Midbrain (tissue), 1 donor: ENCODE data around the gene EPHA3.
"Not testable (repeated sequence)": the region's sequence is repeated elsewhere in the genome, so short reads cannot be mapped to it uniquely, and the experiment has no call there.

Experiments
- DNase-seq: peaks from one replicate; lab custom pipeline; 2025; lab: John Stamatoyannopoulos, UW

Gene EPHA3

DNA sequence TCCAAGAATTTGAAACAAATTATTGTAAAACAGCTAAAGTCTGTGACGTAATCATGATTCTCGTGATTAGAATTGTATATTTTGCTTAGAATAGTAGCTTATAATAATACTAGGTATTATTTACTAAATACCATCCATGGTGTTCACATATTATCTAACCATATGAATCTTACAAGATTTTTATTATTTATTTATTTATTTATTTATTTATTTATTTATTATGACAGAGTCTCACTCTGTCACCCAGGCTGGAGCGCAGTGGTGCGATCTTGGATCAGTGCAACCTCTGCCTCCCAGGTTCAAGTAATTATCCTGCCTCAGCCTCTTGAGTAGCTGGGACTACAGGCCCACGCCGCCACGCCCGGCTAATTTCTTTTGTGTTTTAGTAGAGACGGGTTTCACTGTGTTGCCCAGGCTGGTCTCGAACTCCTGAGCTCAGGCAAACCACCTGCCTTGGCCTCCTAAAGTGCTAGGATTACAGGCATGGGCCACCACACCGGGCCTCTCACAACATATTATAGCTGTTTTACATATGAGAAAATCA lies 173.5 kb downstream of the EPHA3 start:
- DNase-seq = no peak

DNA sequence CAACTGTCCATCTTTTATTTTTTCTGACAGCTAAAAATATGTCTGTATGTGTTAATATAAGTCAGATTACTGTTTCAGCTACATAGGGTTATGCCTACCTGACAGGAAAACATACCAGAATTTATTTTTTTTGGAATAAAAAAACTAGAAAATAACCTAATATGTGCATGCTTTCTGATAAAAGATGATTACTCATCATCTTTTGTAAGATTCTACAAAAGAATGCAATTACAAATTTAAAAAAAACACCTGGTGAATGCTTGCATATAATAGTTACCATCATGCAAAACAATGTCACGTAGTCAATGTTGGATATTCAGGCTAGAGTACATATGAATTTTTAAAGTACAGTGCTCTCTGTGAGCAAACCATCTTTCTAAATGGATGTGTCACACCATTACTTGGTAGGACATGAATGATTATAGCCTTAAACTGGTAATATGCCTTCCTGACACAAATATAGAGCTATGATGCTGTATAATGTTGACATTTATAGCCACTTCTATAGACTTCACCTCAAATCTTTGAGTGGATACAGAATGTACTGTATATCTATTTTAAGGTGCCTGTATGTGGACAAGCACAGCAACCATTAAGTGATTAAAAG lies 180.6 kb downstream of the EPHA3 start:
- no peak for DNase-seq

DNA sequence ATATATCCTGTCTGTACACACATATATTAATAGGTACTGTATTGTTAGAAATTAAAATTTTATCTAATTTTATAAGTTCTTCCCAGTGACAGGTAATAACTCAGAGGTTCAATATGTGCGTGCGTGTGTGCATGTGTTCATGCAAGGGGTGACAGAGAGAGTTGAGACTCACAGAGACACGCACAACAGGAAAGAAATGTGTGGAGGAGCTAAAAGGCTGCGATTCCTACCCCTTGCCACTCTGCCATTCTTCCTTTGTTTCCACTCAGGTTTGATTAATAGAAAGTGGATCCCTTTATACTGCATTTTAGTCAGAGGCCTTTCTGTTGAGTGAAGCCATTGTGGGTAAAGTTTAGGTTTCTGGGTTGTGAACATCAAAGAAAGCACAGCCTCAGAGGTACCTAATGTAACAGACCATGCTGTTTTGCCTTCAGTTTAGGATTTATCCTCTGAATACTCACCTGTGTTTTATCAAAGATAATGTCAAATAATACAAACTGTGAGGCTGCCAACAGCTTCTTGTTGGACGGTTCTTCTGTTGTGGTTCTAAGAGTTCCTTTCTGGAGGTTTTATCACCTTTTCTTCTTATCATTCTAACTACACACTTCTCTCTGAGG lies 182.3 kb downstream of the EPHA3 start:
- DNase-seq = no peak

DNA sequence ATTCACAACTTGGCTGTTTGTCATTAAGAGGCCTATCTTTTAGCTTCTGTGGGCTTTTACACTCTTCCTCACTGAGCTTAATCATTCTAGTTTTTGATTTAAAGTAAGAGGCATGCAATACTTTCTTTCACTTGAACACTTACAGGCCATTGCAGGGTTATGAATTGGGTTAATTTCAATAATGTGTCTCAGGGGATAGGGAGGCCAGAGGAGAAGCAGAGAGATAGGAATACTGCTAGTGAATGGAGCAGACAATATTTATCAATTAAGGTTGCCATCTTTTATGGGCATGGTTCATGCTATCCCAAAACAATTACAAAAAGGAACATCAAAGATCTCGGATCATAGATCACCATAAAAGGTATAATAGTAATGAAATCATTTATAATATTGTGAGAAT lies 189.8 kb downstream of the EPHA3 start:
- no peak for DNase-seq

- DNase-seq = no peak
Measured at GRCh38 chr3:89300526-89300925, 193.1 kb downstream of the EPHA3 start.

DNA sequence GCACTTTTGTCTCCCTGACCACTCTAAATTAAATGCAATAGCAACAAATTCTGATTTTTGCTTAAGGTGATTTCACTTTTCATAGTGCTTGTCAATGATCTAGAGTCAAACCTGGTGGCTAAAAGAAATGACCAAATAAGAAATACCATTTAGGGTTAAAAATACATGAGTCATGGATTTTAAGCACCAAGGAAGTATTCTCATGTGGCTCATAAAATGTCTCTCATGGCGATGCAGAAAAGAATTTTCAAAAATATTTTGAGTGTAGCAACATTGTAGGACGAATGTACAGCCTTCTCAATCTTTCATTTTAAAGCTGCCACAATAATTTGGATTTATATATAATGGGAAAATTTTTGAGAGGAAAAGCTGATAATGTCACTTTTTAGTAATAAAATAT lies 193.6 kb downstream of the EPHA3 start:
- no peak for DNase-seq

DNA sequence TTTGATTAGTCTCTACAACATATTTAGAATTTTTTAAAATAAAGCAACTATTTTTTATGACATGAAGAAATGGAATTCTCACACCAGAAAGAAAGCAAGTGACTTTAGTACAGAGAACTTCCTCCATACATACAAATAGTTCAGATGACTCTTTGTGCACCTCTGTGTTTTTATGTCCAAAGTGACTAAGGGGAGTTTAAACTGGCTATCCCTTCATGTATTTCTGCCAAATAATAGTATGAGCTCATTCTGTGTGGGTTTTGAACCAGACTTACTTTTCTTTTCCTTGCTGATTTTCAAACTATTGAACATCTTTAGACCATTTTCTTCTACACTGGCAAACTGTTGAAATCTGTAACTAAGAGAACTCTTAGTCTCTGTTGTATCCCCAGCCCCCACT lies 196.3 kb downstream of the EPHA3 start:
- DNase-seq = no peak

GRCh38 chr3:89306540-89306939 lies 199.1 kb downstream of the EPHA3 start:
- DNase-seq = no peak

DNA sequence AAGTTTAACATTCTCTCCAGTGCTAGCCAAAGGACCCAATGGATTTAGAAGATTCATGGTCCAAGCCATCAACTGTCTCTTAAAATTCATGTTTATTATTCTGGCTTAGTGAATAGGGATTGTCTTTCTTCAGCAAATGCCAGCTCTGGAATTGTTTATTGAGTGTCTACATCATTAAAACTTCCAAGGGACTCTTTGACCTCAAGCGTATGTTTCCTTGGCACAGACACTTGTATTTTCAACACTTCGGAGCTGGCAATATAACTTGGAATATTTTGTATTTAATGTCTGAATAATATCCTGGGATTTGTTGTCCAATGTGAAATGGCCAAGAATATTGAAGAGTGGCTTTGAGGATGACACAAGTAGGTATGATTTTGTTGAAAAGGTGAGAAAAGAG lies 204.2 kb downstream of the EPHA3 start:
- no peak for DNase-seq

- DNase-seq = no peak
Measured at GRCh38 chr3:89312141-89312540, 204.7 kb downstream of the EPHA3 start.

DNA sequence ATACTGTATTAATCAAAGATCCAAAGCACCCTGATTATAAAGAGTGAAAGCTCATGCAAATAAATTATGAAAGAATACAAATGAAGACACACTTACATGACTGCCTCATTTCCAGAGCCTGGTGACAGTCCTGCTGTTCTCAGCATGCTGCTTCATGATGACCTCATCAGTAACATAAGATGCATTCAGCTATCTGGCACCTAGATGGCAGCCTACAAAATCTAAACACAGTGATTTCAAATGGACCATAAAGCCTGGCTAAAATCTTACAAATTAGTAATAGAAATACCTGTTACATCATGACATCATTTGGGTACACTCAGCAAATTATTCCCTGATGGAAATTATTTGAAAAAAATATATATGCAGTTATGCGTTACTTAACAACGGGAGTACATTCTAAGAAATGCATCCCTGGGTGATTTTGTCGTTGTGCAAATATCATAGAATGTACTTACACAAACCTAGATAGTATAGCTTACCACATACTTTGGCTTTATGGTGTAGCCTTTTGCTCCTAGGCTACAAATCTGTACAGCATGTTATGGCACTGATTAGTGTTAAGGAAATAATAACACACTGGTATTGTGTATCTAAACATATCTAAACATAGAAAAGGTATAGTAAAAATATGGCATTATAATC lies 207.2 kb downstream of the EPHA3 start:
- DNase-seq = peak; percentile 12

DNA sequence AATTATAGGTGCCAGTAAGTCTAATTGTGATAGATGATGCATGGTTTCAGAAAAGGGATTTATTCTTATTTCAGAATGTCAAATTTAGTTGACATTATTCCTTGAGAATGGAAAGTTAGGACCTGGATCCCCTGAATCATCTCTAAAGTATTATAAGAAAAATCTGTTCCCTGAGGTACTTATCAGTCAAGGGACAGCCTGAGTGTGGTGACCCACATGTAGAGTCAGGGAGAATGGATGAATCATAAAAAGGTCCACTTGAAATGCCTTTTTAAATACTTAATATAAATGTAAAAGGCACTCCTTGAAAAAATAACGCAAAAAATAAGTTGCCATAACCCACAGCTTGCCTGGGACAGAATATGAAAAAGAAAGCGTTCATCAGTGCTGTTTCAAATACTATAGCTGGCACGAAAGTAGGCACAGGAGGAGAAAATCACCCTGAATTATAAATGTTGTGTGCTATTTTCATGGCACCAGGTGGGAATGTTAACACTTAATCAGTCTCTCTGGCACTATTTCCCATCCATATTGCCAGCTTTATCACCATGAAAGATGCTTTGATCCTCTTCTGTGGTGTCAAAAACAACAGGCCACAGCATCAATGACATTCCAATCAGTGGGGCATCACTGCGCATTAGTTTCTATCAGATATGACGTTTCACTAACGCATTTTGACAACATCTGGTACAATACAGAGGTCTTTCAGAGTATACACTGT lies 208.5 kb downstream of the EPHA3 start:
- DNase-seq = no peak

- no peak for DNase-seq
Measured at GRCh38 chr3:89320186-89320585, 212.8 kb downstream of the EPHA3 start.

DNA sequence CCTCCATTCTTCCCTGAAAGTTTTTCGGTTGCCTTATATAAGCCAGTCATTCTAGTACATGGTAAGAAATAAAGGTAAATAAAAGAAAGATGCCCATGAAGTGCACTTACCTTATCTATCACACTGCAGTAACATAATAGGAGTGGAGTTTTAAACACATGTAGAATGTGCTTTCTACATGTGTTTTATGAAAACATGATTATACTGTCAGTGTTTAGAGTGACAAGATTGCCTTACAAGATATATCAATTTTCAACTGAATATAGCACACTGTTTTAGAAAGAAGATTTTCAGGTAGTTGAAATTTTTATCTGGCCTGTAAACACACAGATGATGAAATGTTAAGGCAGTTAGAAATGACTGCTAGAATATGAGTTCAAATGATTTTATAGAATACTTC lies 219.6 kb downstream of the EPHA3 start:
- DNase-seq = no peak

DNA sequence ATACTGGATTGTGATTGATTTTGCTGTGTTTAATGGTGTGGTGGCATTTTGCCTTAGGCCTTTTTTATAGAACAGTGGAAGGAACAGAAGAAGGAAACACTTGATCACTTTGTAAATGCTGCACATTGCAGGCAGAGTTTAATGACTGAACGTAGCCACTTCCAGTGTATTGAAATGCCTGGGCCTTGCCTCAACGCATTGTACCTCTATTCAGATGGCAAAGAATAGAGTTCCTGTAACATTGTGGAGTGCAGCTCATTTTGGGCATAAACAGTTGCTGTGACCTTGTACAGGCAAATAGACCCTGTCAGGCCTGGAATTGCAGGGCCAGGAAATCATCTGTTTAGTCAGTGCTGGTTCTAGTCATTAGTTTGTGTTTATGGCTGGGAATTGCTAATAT lies 225.0 kb downstream of the EPHA3 start:
- DNase-seq = no peak

DNA sequence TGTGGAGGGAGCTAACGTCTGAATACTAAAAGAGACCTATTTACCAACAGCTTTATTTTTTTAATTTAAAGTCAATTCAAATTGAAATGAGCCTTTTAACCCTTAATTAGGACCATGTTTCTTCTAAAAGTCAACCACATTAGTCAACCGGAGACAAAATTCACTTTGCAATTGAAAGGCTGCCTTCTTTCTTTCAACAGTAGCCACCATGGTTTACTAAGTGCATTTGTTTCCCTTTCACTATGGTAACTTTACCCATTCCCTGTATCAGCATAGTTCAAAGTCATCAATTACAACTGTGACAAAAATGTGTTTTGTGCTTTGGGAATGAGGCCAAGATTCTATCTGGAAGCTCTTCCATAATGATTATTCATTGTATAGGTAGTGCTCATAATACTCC lies 225.4 kb downstream of the EPHA3 start:
- no peak for DNase-seq

DNA sequence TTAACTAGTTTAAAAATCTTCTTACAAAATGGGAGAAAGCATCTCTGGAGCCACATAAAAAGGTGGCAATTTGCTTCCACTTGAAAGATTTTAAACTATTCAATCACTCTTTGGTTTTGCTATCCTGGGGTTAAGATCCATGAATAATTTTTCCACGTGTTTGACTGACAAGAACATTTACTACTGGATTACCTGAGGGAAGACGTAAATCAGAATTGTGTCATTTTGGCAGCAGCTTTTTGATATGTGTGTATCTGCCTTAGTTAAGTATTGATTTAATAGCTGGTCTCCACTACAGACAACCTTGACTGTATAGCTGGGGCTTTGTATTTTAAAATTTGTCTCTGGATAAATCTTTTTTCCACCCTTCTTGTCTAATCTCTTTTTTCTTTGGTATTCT lies 228.3 kb downstream of the EPHA3 start:
- no peak for DNase-seq

- DNase-seq = no peak
Measured at GRCh38 chr3:89340408-89340807, 233.0 kb downstream of the EPHA3 start.

DNA sequence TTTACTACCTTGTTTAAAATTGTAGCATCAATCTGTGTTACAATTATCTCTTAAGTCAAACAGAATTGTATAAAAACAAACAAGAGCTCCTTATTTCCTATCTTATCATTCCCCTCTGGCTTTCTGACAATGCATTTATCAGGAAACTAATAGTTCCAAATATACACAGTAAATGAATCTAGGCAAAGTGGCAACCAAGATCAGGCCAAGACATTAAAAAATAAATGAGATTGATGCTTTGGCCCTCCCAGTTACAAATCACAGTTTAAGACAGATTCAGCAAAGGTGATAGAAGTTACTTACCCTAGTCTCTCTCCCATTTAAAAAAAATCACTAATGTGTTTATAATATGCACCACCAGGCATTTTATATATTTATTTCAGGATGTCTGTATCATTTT lies 236.7 kb downstream of the EPHA3 start:
- no peak for DNase-seq

GRCh38 chr3:89350935-89351334 lies 243.5 kb downstream of the EPHA3 start:
- not testable (repeated sequence) for DNase-seq

- DNase-seq = no peak
Measured at GRCh38 chr3:89353465-89353864, 246.0 kb downstream of the EPHA3 start.

DNA sequence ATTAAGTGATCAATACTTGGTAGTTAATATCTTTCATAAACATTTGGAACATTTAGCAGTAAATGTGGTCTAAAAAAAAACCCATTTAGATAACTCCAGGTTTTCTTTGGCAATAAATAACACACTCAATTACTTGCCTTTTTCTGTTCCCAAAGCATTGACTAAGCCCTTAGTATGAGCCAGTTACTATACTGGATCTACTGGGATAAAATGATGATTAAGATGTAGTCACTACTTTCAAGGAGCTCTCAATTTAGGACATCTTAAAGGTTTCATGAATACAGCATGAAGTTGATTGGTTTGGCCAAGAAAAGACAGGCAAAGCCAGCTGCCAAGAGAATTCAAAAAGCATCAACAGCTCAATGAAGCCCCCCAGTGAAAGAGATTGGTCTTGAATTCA lies 250.9 kb downstream of the EPHA3 start:
- no peak for DNase-seq

GRCh38 chr3:89360156-89360555 lies 252.7 kb downstream of the EPHA3 start:
- DNase-seq = no peak
